ENCODE data around the gene GSC2.

DNA sequence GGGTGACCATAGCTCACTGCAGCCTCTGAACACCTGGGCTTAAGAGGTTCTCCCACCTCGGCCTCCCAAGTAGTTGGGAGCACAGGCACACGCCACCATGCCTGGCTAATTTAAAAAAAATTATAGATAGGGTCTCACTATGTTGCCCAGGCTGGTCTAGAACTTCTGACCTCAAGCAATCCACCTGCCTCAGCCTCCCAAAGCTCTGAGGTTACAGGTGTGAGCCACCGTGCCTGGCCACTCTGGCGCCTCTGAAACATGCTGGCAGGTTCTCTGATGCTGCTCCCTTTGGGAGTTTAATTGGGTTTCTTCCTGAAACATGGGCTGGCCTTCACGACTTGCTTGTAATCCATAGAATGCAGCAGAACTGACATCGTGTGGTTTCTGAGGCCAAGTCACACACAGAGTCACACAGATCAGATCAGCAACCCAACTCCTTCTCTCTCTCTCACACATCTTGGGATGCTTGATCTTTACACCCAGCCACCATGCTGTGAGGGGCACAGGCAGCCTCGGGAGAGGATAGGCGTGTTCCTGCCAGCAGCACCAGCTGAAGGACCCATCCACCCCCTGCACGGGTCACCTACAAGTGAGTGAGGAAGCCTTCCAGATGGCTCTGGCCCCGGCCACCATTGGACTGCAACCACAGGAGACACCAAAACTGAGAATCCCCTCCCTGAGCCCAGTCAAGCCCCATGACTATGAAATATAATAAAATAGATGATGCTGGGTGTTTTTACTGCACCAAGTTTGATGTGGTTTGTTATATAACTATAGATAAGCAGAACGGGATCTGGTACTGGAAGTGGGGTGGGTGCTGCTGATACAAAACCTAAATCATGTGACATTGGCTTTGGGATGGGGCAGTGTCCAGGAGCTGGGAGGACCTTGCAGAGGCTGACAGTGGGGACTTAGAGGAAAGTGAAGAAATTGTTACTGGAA lies 3.1 kb upstream of the GSC2 start:
- no peak for TF ChIP-seq ZNF274 (IDR thresholded peaks at IDR 0.05; ENCODE audit: low read depth, low read length)
- no peak for TF ChIP-seq SUZ12 (IDR thresholded peaks at IDR 0.05; ENCODE audit: extremely low read depth, insufficient read depth, insufficient read length)

All from NT2/D1 (cell line).